Keratinocyte (primary cell): ENCODE measurements around the gene ADGRD1. TPM values are rescaled to one million over a fixed set of nuclear protein-coding genes. Genes with fewer than 3 reads are reported as not detected.

Source experiments
- DNase-seq: peaks from one replicate; pipeline ENCODE4 v3.0.0-alpha.2; 2011; ENCODE audit warnings: low read depth, missing footprints, low spot score
- FAIRE-seq: peaks from 2 replicates; lab custom pipeline; 2011; peaks lifted over from hg19 to GRCh38; lab: Jason Lieb, UNC
- H2AFZ ChIP-seq: 2 replicates; pipeline ENCODE4 v1.6.0; 2012; ENCODE audit warnings: low read length, control low read depth, inconsistent platforms; ENCODE audit not compliant: control insufficient read depth
- H3K27ac ChIP-seq: 2 replicates; pipeline ENCODE4 v1.5.1; 2011; ENCODE audit warnings: low read length; ENCODE audit not compliant: control insufficient read depth, insufficient read depth
- H3K27me3 ChIP-seq: 3 replicates; pipeline ENCODE4 v1.6.0; 2011; ENCODE audit warnings: low read length; ENCODE audit not compliant: control insufficient read depth, insufficient read depth; ENCODE audit errors: extremely low read depth
- H3K36me3 ChIP-seq, 2 experiments: 2 replicates in 1 of 2; 3 replicates in 1 of 2; pipeline ENCODE4 v1.5.1; 2011; ENCODE audit warnings: low read length in 2 of 2, mild to moderate bottlenecking in 1 of 2; ENCODE audit not compliant: control insufficient read depth in 2 of 2, insufficient read depth in 2 of 2; ENCODE audit errors: extremely low read depth in 1 of 2
- H3K4me1 ChIP-seq: 3 replicates; pipeline ENCODE4 v1.5.1; 2011; ENCODE audit warnings: low read length; ENCODE audit not compliant: control insufficient read depth, insufficient read depth; ENCODE audit errors: extremely low read depth
- H3K4me2 ChIP-seq: 3 replicates; pipeline ENCODE4 v1.6.0; 2011; ENCODE audit warnings: low read depth, low read length; ENCODE audit not compliant: control insufficient read depth, insufficient read depth; ENCODE audit errors: extremely low read depth
- H3K4me3 ChIP-seq, 3 experiments: fragments of 200-600 bp in 1 of 3; sonication (generic) in 1 of 3; 2 replicates in 2 of 3; 3 replicates in 1 of 3; pipeline ENCODE4 v1.5.1; 2011 to 2016; ENCODE audit warnings: low read length in 3 of 3, mild to moderate bottlenecking in 3 of 3, control low read depth in 2 of 3, inconsistent platforms in 1 of 3, low read depth in 1 of 3, mixed read lengths in 1 of 3, mixed run types in 1 of 3, moderate library complexity in 1 of 3; ENCODE audit not compliant: control insufficient read depth in 2 of 3, insufficient read depth in 2 of 3; ENCODE audit errors: extremely low read depth in 1 of 3
- H3K79me2 ChIP-seq: 2 replicates; pipeline ENCODE4 v1.6.0; 2012; ENCODE audit warnings: low read length; ENCODE audit not compliant: control insufficient read depth, insufficient read depth
- H3K9ac ChIP-seq: 3 replicates; pipeline ENCODE4 v1.6.0; 2011; ENCODE audit warnings: low read length; ENCODE audit not compliant: control insufficient read depth, insufficient read depth; ENCODE audit errors: extremely low read depth
- H3K9me1 ChIP-seq: 3 replicates; pipeline ENCODE4 v1.6.0; 2011; ENCODE audit warnings: low read length; ENCODE audit not compliant: control insufficient read depth, insufficient read depth; ENCODE audit errors: extremely low read depth
- H3K9me3 ChIP-seq: 2 replicates; pipeline ENCODE4 v1.5.1; 2012; ENCODE audit warnings: low read depth, low read length; ENCODE audit not compliant: control insufficient read depth
- H4K20me1 ChIP-seq: 3 replicates; pipeline ENCODE4 v1.6.0; 2011; ENCODE audit warnings: low read length; ENCODE audit not compliant: control insufficient read depth, insufficient read depth; ENCODE audit errors: extremely low read depth
- CTCF ChIP-seq, 3 experiments: IDR thresholded peaks in 1 of 3; conservative IDR thresholded peaks in 1 of 3; optimal IDR thresholded peaks in 1 of 3; 2 replicates in 2 of 3; 3 replicates in 1 of 3; pipeline versions ENCODE3 to v1.5.1; 2011; ENCODE audit warnings: low read length in 3 of 3, mild to moderate bottlenecking in 3 of 3, moderate library complexity in 2 of 3, control low read depth in 1 of 3, inconsistent platforms in 1 of 3; ENCODE audit not compliant: insufficient read depth in 2 of 3; ENCODE audit errors: extremely low read depth in 1 of 3
- EZH2 ChIP-seq: IDR thresholded peaks from one replicate; pipeline ENCODE4 v1.6.1; 2012; ENCODE audit warnings: inconsistent platforms, mild to moderate bottlenecking, low read length, moderate library complexity
- dilution Hi-C: fragments of 300-500 bp; cut with MboI; formaldehyde crosslinking; loops from one replicate; pipeline ENCODE4 v1.7.0; 2020; ENCODE audit warnings: low sequenced_read_pairs; ENCODE audit not compliant: extremely low pct_ligation_motif_present
- polyA plus RNA-seq, 5 experiments: library from polyadenylated mRNA; depleted of rRNA in 3 of 5; stranded (reverse) in 3 of 5; stranded (forward) in 1 of 5; unstranded in 1 of 5; fragments of >200 nt; gene quantifications; 1 replicate in 1 of 5; 2 replicates in 3 of 5; 3 replicates in 1 of 5; pipeline versions ENCODE4 v1.2.1 to v1.2.3, GENCODE V29; 2011 to 2012; ENCODE audit warnings: missing spikeins in 2 of 5, low read depth in 1 of 5, low replicate concordance in 1 of 5

ADGRD1 gene
- polyA plus RNA-seq, 1 donor (not counting 4 experiments of a cell fraction or from before 2014, with no cell fraction given) = not detected

- Histone ChIP-seq H2AFZ (no peak overlapping the region), H3K9me3 (peaks cover 1% of the 10 kb centered on the region), H3K27me3 (no peaks in the 10 kb centered on the region), H3K4me2 (no peak overlapping the region), H4K20me1 (no peaks in the 10 kb centered on the region), H3K9ac (no peak overlapping the region), H3K4me1 (no peaks in the 10 kb centered on the region), H3K4me3 (no peak overlapping the region), H3K9me1 (no peaks in the 10 kb centered on the region), H3K27ac (no peak overlapping the region), H3K79me2 (no peaks in the 10 kb centered on the region), H3K36me3 (no peaks in the 10 kb centered on the region)
- dilution Hi-C loops = no loop called here
- FAIRE-seq = no peak
- TF ChIP-seq CTCF (optimal IDR thresholded peaks at IDR 0.05 in 1 of 3, IDR thresholded peaks at IDR 0.05 in 1 of 3, conservative IDR thresholded peaks at IDR 0.05 in 1 of 3; ENCODE audit: extremely low read depth in 1 of 3, insufficient read depth in 2 of 3, low read length in 3 of 3) (no peak), EZH2 (no peak)
- DNase-seq = no peak
These were observed 135.2 kb downstream of the ADGRD1 start for GRCh38 chr12:131088701-131089530.

- no peaks in the 10 kb centered on the region for H3K27me3 ChIP-seq
- H3K9ac ChIP-seq = no peak overlapping the region
- FAIRE-seq (no peak), DNase-seq (no peak)
- H3K4me3 ChIP-seq = no peak overlapping the region
- TF ChIP-seq EZH2 (no peak), CTCF (optimal IDR thresholded peaks at IDR 0.05 in 1 of 3, IDR thresholded peaks at IDR 0.05 in 1 of 3, conservative IDR thresholded peaks at IDR 0.05 in 1 of 3; ENCODE audit: extremely low read depth in 1 of 3, insufficient read depth in 2 of 3, low read length in 3 of 3) (no peak)
- no peaks in the 10 kb centered on the region for H4K20me1 ChIP-seq
- H3K9me1 ChIP-seq = no peaks in the 10 kb centered on the region
- H3K4me1 ChIP-seq = no peaks in the 10 kb centered on the region
- no peak overlapping the region for H3K27ac ChIP-seq
- dilution Hi-C loops = no loop called here
- H3K36me3 ChIP-seq = no peaks in the 10 kb centered on the region
- no peaks in the 10 kb centered on the region for H3K79me2 ChIP-seq
- H3K9me3 ChIP-seq = peaks cover 1% of the 10 kb centered on the region
- no peak overlapping the region for H2AFZ ChIP-seq
- H3K4me2 ChIP-seq = no peak overlapping the region
These were observed 136.0 kb downstream of the ADGRD1 start for GRCh38 chr12:131089531-131090273.
